Activated naive CD8-positive, alpha-beta T cell treated with anti-CD3 and anti-CD28 coated beads, Interleukin-2, amount 50 U/mL, for 24 hours (primary cell): Measurements from ENCODE around the gene LTK.
"Not testable (repeated sequence)": the region's sequence is repeated elsewhere in the genome, so short reads cannot be mapped to it uniquely, and the experiment has no call there.

Experiments used
- ATAC-seq: fragments of 150-1000 bp; cut with Tn5 transposase; one replicate; pipeline ENCODE4 v1.10.0; 2021
- DNase-seq: peaks from one replicate; pipeline ENCODE4 v3.0.0; 2021
- H3K27ac Mint-ChIP-seq: one replicate; pipeline ENCODE4 v1.8.0; 2021; ENCODE audit warnings: mild to moderate bottlenecking, mixed read lengths
- H3K27me3 Mint-ChIP-seq: one replicate; pipeline ENCODE4 v1.8.0; 2021; ENCODE audit warnings: mixed read lengths
- H3K36me3 Mint-ChIP-seq: one replicate; pipeline ENCODE4 v1.8.0; 2021; ENCODE audit warnings: low read depth, mixed read lengths
- H3K4me1 Mint-ChIP-seq: one replicate; pipeline ENCODE4 v1.8.0; 2021; ENCODE audit warnings: mixed read lengths
- H3K4me3 Mint-ChIP-seq: one replicate; pipeline ENCODE4 v1.8.0; 2021; ENCODE audit warnings: mild to moderate bottlenecking, moderate library complexity, mixed read lengths
- H3K9me3 Mint-ChIP-seq: one replicate; pipeline ENCODE4 v1.8.0; 2021; ENCODE audit warnings: mixed read lengths

The LTK gene

GRCh38 chr15:41483519-41483918, 30.1 kb downstream of the LTK start:
- no peaks in the 10 kb centered on the region for H3K9me3 Mint-ChIP-seq
- H3K27ac Mint-ChIP-seq = peak overlapping the region; percentile 14
- peaks cover 4% of the 10 kb centered on the region for H3K27me3 Mint-ChIP-seq
- peaks cover 25% of the 10 kb centered on the region for H3K36me3 Mint-ChIP-seq
- no peak for DNase-seq
- H3K4me3 Mint-ChIP-seq = peak overlapping the region; percentile 48
- H3K4me1 Mint-ChIP-seq = peaks cover 33% of the 10 kb centered on the region
- no peak for ATAC-seq

- peak; percentile 50 for DNase-seq
- peaks cover 28% of the 10 kb centered on the region for H3K36me3 Mint-ChIP-seq
These were observed 30.5 kb downstream of the LTK start for GRCh38 chr15:41483115-41483514.

GRCh38 chr15:41482110-41482877, 31.3 kb downstream of the LTK start:
- H3K36me3 Mint-ChIP-seq = peaks cover 29% of the 10 kb centered on the region
- no peaks in the 10 kb centered on the region for H3K9me3 Mint-ChIP-seq
- H3K27me3 Mint-ChIP-seq = no peaks in the 10 kb centered on the region
- H3K4me1 Mint-ChIP-seq = peaks cover 32% of the 10 kb centered on the region
- ATAC-seq = no peak
- no peak overlapping the region for H3K27ac Mint-ChIP-seq
- no peak overlapping the region for H3K4me3 Mint-ChIP-seq
- DNase-seq = no peak

More at GRCh38 chr15:41483115-41483514, 30.5 kb downstream of the LTK start:
- H3K27me3 Mint-ChIP-seq = peaks cover 4% of the 10 kb centered on the region
- H3K4me1 Mint-ChIP-seq = peaks cover 32% of the 10 kb centered on the region
- peak overlapping the region; percentile 14 for H3K27ac Mint-ChIP-seq
- H3K9me3 Mint-ChIP-seq = no peaks in the 10 kb centered on the region
- peak overlapping the region; percentile 48 for H3K4me3 Mint-ChIP-seq
- peak; percentile 74 for ATAC-seq

- Mint-ChIP-seq H3K4me3 (no peak overlapping the region), H3K4me1 (peaks cover 40% of the 10 kb centered on the region), H3K27me3 (no peaks in the 10 kb centered on the region), H3K36me3 (peaks cover 43% of the 10 kb centered on the region), H3K9me3 (no peaks in the 10 kb centered on the region), H3K27ac (no peak overlapping the region)
- DNase-seq (no peak), ATAC-seq (no peak)
These were observed 33.1 kb downstream of the LTK start for GRCh38 chr15:41480396-41481140.

GRCh38 chr15:41476416-41477048, 37.1 kb downstream of the LTK start:
- Mint-ChIP-seq H3K9me3 (no peaks in the 10 kb centered on the region), H3K4me1 (peaks cover 23% of the 10 kb centered on the region), H3K27me3 (no peaks in the 10 kb centered on the region), H3K36me3 (peaks cover 53% of the 10 kb centered on the region), H3K4me3 (no peak overlapping the region), H3K27ac (peak overlapping the region; percentile 81)
- no peak for DNase-seq
- ATAC-seq = peak; percentile 56

- Mint-ChIP-seq H3K4me1 (peaks cover 23% of the 10 kb centered on the region), H3K4me3 (no peak overlapping the region), H3K27me3 (no peaks in the 10 kb centered on the region), H3K27ac (no peak overlapping the region), H3K36me3 (peaks cover 53% of the 10 kb centered on the region), H3K9me3 (no peaks in the 10 kb centered on the region)
- DNase-seq (no peak), ATAC-seq (no peak)
These were observed 38.7 kb downstream of the LTK start for GRCh38 chr15:41474941-41475340.

GRCh38 chr15:41474436-41474835, 39.2 kb downstream of the LTK start:
- no peaks in the 10 kb centered on the region for H3K27me3 Mint-ChIP-seq
- H3K4me1 Mint-ChIP-seq = peaks cover 23% of the 10 kb centered on the region
- no peak for ATAC-seq
- H3K36me3 Mint-ChIP-seq = peaks cover 55% of the 10 kb centered on the region
- H3K9me3 Mint-ChIP-seq = no peaks in the 10 kb centered on the region
- no peak overlapping the region for H3K4me3 Mint-ChIP-seq
- H3K27ac Mint-ChIP-seq = no peak overlapping the region
- no peak for DNase-seq

- H3K27ac Mint-ChIP-seq = no peak overlapping the region
- peaks cover 53% of the 10 kb centered on the region for H3K36me3 Mint-ChIP-seq
- no peak overlapping the region for H3K4me3 Mint-ChIP-seq
- H3K27me3 Mint-ChIP-seq = no peaks in the 10 kb centered on the region
- ATAC-seq (no peak), DNase-seq (no peak)
- no peaks in the 10 kb centered on the region for H3K9me3 Mint-ChIP-seq
- peaks cover 18% of the 10 kb centered on the region for H3K4me1 Mint-ChIP-seq
These were observed 40.2 kb downstream of the LTK start for GRCh38 chr15:41473418-41473817.

GRCh38 chr15:41469644-41470043, 44.0 kb downstream of the LTK start:
- not testable (repeated sequence) for H3K27me3 Mint-ChIP-seq, H3K9me3 Mint-ChIP-seq, DNase-seq, H3K4me3 Mint-ChIP-seq, H3K27ac Mint-ChIP-seq, H3K4me1 Mint-ChIP-seq, ATAC-seq
- peaks cover 34% of the 10 kb centered on the region for H3K36me3 Mint-ChIP-seq

GRCh38 chr15:41466711-41467110, 46.9 kb downstream of the LTK start:
- H3K9me3 Mint-ChIP-seq = no peaks in the 10 kb centered on the region
- no peak overlapping the region for H3K4me3 Mint-ChIP-seq
- peaks cover 32% of the 10 kb centered on the region for H3K36me3 Mint-ChIP-seq
- no peak for DNase-seq
- H3K27me3 Mint-ChIP-seq = no peaks in the 10 kb centered on the region
- H3K4me1 Mint-ChIP-seq = peaks cover 8% of the 10 kb centered on the region
- no peak for ATAC-seq
- no peak overlapping the region for H3K27ac Mint-ChIP-seq

GRCh38 chr15:41465822-41466421, 47.7 kb downstream of the LTK start:
- no peaks in the 10 kb centered on the region for H3K9me3 Mint-ChIP-seq
- H3K36me3 Mint-ChIP-seq = peaks cover 25% of the 10 kb centered on the region
- H3K4me3 Mint-ChIP-seq = no peak overlapping the region
- ATAC-seq (peak; percentile 71), DNase-seq (no peak)
- H3K27ac Mint-ChIP-seq = no peak overlapping the region
- H3K4me1 Mint-ChIP-seq = peaks cover 8% of the 10 kb centered on the region
- H3K27me3 Mint-ChIP-seq = no peaks in the 10 kb centered on the region

GRCh38 chr15:41464889-41465580, 48.6 kb downstream of the LTK start:
- no peaks in the 10 kb centered on the region for H3K9me3 Mint-ChIP-seq
- no peak overlapping the region for H3K4me3 Mint-ChIP-seq
- no peak overlapping the region for H3K27ac Mint-ChIP-seq
- peaks cover 20% of the 10 kb centered on the region for H3K36me3 Mint-ChIP-seq
- H3K4me1 Mint-ChIP-seq = peaks cover 8% of the 10 kb centered on the region
- H3K27me3 Mint-ChIP-seq = no peaks in the 10 kb centered on the region
- DNase-seq = no peak
- ATAC-seq = no peak

GRCh38 chr15:41462084-41462795, 51.4 kb downstream of the LTK start:
- H3K36me3 Mint-ChIP-seq = peaks cover 26% of the 10 kb centered on the region
- peaks cover 8% of the 10 kb centered on the region for H3K4me1 Mint-ChIP-seq
- H3K4me3 Mint-ChIP-seq = no peak overlapping the region
- H3K27ac Mint-ChIP-seq = no peak overlapping the region
- ATAC-seq (no peak), DNase-seq (no peak)
- no peaks in the 10 kb centered on the region for H3K27me3 Mint-ChIP-seq
- no peaks in the 10 kb centered on the region for H3K9me3 Mint-ChIP-seq
